ENCODE results near the gene KRT78.

Gene KRT78

GRCh38 chr12:52824741-52825410 lies 23.9 kb downstream of the KRT78 start:
- DNase-seq (ENCODE audit: low spot score) = no peak

GRCh38 chr12:52823761-52824450 lies 24.9 kb downstream of the KRT78 start:
- DNase-seq (ENCODE audit: low spot score) = no peak

GRCh38 chr12:52822771-52823510 lies 25.9 kb downstream of the KRT78 start:
- no peak for DNase-seq (ENCODE audit: low spot score)

GRCh38 chr12:52821826-52822660 lies 26.8 kb downstream of the KRT78 start:
- no peak for DNase-seq (ENCODE audit: low spot score)

- no peak for DNase-seq (ENCODE audit: low spot score)
Observed at GRCh38 chr12:52821071-52821730, 27.6 kb downstream of the KRT78 start.

- DNase-seq (ENCODE audit: low spot score) = no peak
Observed at GRCh38 chr12:52820521-52820920, 28.3 kb downstream of the KRT78 start.

- no peak for DNase-seq (ENCODE audit: low spot score)
Observed at GRCh38 chr12:52819731-52820510, 28.9 kb downstream of the KRT78 start.

GRCh38 chr12:52818887-52819420 lies 29.8 kb downstream of the KRT78 start:
- no peak for DNase-seq (ENCODE audit: low spot score)

GRCh38 chr12:52818388-52818787 lies 30.4 kb downstream of the KRT78 start:
- DNase-seq (ENCODE audit: low spot score) = no peak

- no peak for DNase-seq (ENCODE audit: low spot score)
Observed at GRCh38 chr12:52817699-52818238, 31.0 kb downstream of the KRT78 start.

GRCh38 chr12:52817003-52817698 lies 31.6 kb downstream of the KRT78 start:
- no peak for DNase-seq (ENCODE audit: low spot score)

- DNase-seq (ENCODE audit: low spot score) = no peak
Observed at GRCh38 chr12:52815676-52816588, 32.9 kb downstream of the KRT78 start.

GRCh38 chr12:52815161-52815560 lies 33.6 kb downstream of the KRT78 start:
- no peak for DNase-seq (ENCODE audit: low spot score)

- DNase-seq (ENCODE audit: low spot score) = no peak
Observed at GRCh38 chr12:52814710-52815155, 34.1 kb downstream of the KRT78 start.

GRCh38 chr12:52813885-52814709 lies 34.7 kb downstream of the KRT78 start, which contains the start of gene KRT4:
KRT4 (minus strand) TSS chr12:52814116; CDS start chr12:52814058, 58 bp downstream.
- no peak for DNase-seq (ENCODE audit: low spot score)

GRCh38 chr12:52813203-52813819 lies 35.5 kb downstream of the KRT78 start:
- no peak for DNase-seq (ENCODE audit: low spot score)

- DNase-seq (ENCODE audit: low spot score) = no peak
Observed at GRCh38 chr12:52812749-52813148, 36.0 kb downstream of the KRT78 start.

All from HuH-7 (cell line).